ENCODE measurements around the gene IGF1.

Gene IGF1

GRCh38 chr12:102481705-102482425, 1.5 kb upstream of the IGF1 start:
- Histone ChIP-seq H4K8ac (ENCODE audit: low read depth, low read length) (no peak overlapping the region), H3K79me1 (ENCODE audit: low read length) (no peaks in the 10 kb centered on the region), H3K4me3 (ENCODE audit: low read length) (no peak overlapping the region), H3K4me1 (ENCODE audit: control insufficient read depth, low read depth, low read length) (peaks cover 6% of the 10 kb centered on the region), H3K4ac (ENCODE audit: low read depth, low read length) (no peak overlapping the region), H3K4me2 (ENCODE audit: low read length) (no peak overlapping the region), H3K27me3 (ENCODE audit: insufficient read depth, low read length, poor library complexity) (no peaks in the 10 kb centered on the region), H3K36me3 (ENCODE audit: control insufficient read depth, insufficient read depth, low read length) (no peaks in the 10 kb centered on the region), H3K56ac (ENCODE audit: low read length) (no peak overlapping the region), H2BK5ac (ENCODE audit: low read length) (no peak overlapping the region), H3K27ac (ENCODE audit: low read depth, low read length) (no peak overlapping the region), H2AK5ac (ENCODE audit: low read length) (no peak overlapping the region), H2BK120ac (ENCODE audit: low read depth, low read length) (no peak overlapping the region), H3K18ac (ENCODE audit: low read length) (peak overlapping the region; percentile 28), H4K5ac (ENCODE audit: low read length) (no peak overlapping the region), H2BK15ac (replicated peaks; ENCODE audit: low read depth) (no peak overlapping the region), H3K23ac (ENCODE audit: low read length) (no peak overlapping the region), H3K79me2 (ENCODE audit: control insufficient read depth, insufficient read depth, low read length) (no peaks in the 10 kb centered on the region), H3K9ac (ENCODE audit: low read length) (no peak overlapping the region)
- no peak for DNase-seq

- Histone ChIP-seq H3K9ac (ENCODE audit: low read length) (no peak overlapping the region), H3K56ac (ENCODE audit: low read length) (no peak overlapping the region), H3K27ac (ENCODE audit: low read depth, low read length) (no peak overlapping the region), H3K79me1 (ENCODE audit: low read length) (no peaks in the 10 kb centered on the region), H2BK120ac (ENCODE audit: low read depth, low read length) (no peak overlapping the region), H3K4me1 (ENCODE audit: control insufficient read depth, low read depth, low read length) (peaks cover 6% of the 10 kb centered on the region), H2AK5ac (ENCODE audit: low read length) (no peak overlapping the region), H3K27me3 (ENCODE audit: insufficient read depth, low read length, poor library complexity) (no peaks in the 10 kb centered on the region), H4K8ac (ENCODE audit: low read depth, low read length) (no peak overlapping the region), H3K4ac (ENCODE audit: low read depth, low read length) (no peak overlapping the region), H3K18ac (ENCODE audit: low read length) (no peak overlapping the region), H2BK5ac (ENCODE audit: low read length) (no peak overlapping the region), H2BK15ac (replicated peaks; ENCODE audit: low read depth) (no peak overlapping the region), H3K4me3 (ENCODE audit: low read length) (no peak overlapping the region), H3K79me2 (ENCODE audit: control insufficient read depth, insufficient read depth, low read length) (no peaks in the 10 kb centered on the region), H3K4me2 (ENCODE audit: low read length) (no peak overlapping the region), H3K23ac (ENCODE audit: low read length) (no peak overlapping the region), H4K5ac (ENCODE audit: low read length) (no peak overlapping the region), H3K36me3 (ENCODE audit: control insufficient read depth, insufficient read depth, low read length) (no peaks in the 10 kb centered on the region)
- WGBS (ENCODE audit: extremely low coverage, insufficient coverage, low lambda C conversion rate), result no CpG with 5 or more reads among the region's 4 CpGs
- no peak for DNase-seq
These were observed 424 bp downstream of the IGF1 start for GRCh38 chr12:102479939-102480338.

GRCh38 chr12:102479099-102479885, 1.1 kb downstream of the IGF1 start:
- no CpG with 5 or more reads among the region's 11 CpGs for WGBS (ENCODE audit: extremely low coverage, insufficient coverage, low lambda C conversion rate)
- Histone ChIP-seq H3K27ac (ENCODE audit: low read depth, low read length) (no peak overlapping the region), H3K4me3 (ENCODE audit: low read length) (no peak overlapping the region)

DNA sequence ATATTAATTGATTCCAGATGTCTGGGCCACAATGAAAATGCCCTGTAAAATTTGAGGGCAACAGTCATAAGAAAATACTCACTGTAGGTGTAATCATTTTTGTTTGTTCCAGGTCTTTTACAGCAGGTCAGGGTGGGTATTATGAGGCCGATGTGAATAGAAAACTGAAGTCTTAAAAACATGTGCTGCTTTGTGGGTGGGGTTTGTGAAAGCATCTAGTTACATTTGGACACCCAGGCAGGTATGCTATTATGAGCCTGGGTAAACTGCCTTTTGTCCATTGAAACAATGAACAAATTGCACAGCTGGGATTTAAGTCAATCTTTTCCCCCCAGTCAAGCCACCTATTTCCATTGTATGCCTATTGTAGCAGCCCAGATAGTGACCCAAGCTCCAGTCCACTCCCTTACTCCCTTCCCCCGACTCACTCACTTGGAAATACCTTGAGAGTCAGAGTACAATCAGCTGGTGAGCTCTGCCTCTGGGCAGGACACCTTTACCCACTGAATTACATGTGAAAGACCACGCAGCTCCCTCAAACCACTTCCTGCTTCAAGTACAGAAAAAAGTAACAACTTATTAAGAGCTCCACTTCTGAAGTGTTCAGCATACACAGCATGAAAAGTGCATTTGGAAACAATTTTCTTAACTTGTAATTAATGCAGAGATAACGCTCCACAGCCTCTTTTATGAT, 1.8 kb downstream of the IGF1 start:
- H3K18ac ChIP-seq (ENCODE audit: low read length), result no peak overlapping the region
- no CpG with 5 or more reads among the region's 4 CpGs for WGBS (ENCODE audit: extremely low coverage, insufficient coverage, low lambda C conversion rate)
- no peak overlapping the region for H3K4me3 ChIP-seq (ENCODE audit: low read length)
- no peaks in the 10 kb centered on the region for H3K79me1 ChIP-seq (ENCODE audit: low read length)
- H3K9ac ChIP-seq (ENCODE audit: low read length), result no peak overlapping the region
- H4K8ac ChIP-seq (ENCODE audit: low read depth, low read length), result no peak overlapping the region
- no peaks in the 10 kb centered on the region for H3K79me2 ChIP-seq (ENCODE audit: control insufficient read depth, insufficient read depth, low read length)
- H3K23ac ChIP-seq (ENCODE audit: low read length), result no peak overlapping the region
- no peak overlapping the region for H3K4ac ChIP-seq (ENCODE audit: low read depth, low read length)
- no peak overlapping the region for H2BK120ac ChIP-seq (ENCODE audit: low read depth, low read length)
- H3K56ac ChIP-seq (ENCODE audit: low read length), result no peak overlapping the region
- no peaks in the 10 kb centered on the region for H3K36me3 ChIP-seq (ENCODE audit: control insufficient read depth, insufficient read depth, low read length)
- H3K27ac ChIP-seq (ENCODE audit: low read depth, low read length), result no peak overlapping the region
- H2BK15ac ChIP-seq (replicated peaks; ENCODE audit: low read depth), result no peak overlapping the region
- H4K5ac ChIP-seq (ENCODE audit: low read length), result no peak overlapping the region
- DNase-seq, result peak; percentile 84
- H3K27me3 ChIP-seq (ENCODE audit: insufficient read depth, low read length, poor library complexity), result no peaks in the 10 kb centered on the region
- no peak overlapping the region for H2AK5ac ChIP-seq (ENCODE audit: low read length)
- peaks cover 6% of the 10 kb centered on the region for H3K4me1 ChIP-seq (ENCODE audit: control insufficient read depth, low read depth, low read length)
- no peak overlapping the region for H3K4me2 ChIP-seq (ENCODE audit: low read length)
- no peak overlapping the region for H2BK5ac ChIP-seq (ENCODE audit: low read length)

More at GRCh38 chr12:102479099-102479885, 1.1 kb downstream of the IGF1 start:
- no peak overlapping the region for H2BK120ac ChIP-seq (ENCODE audit: low read depth, low read length)
- no peak overlapping the region for H3K56ac ChIP-seq (ENCODE audit: low read length)
- no peak overlapping the region for H2AK5ac ChIP-seq (ENCODE audit: low read length)
- no peak overlapping the region for H2BK15ac ChIP-seq (replicated peaks; ENCODE audit: low read depth)
- H2BK5ac ChIP-seq (ENCODE audit: low read length), result no peak overlapping the region
- H3K23ac ChIP-seq (ENCODE audit: low read length), result no peak overlapping the region
- H3K79me2 ChIP-seq (ENCODE audit: control insufficient read depth, insufficient read depth, low read length), result no peaks in the 10 kb centered on the region
- H4K8ac ChIP-seq (ENCODE audit: low read depth, low read length), result no peak overlapping the region
- H3K18ac ChIP-seq (ENCODE audit: low read length), result no peak overlapping the region
- no peak overlapping the region for H4K5ac ChIP-seq (ENCODE audit: low read length)
- H3K4ac ChIP-seq (ENCODE audit: low read depth, low read length), result no peak overlapping the region
- H3K4me1 ChIP-seq (ENCODE audit: control insufficient read depth, low read depth, low read length), result peaks cover 6% of the 10 kb centered on the region
- H3K27me3 ChIP-seq (ENCODE audit: insufficient read depth, low read length, poor library complexity), result no peaks in the 10 kb centered on the region
- no peak overlapping the region for H3K4me2 ChIP-seq (ENCODE audit: low read length)
- DNase-seq, result peak; percentile 60
- H3K9ac ChIP-seq (ENCODE audit: low read length), result no peak overlapping the region
- H3K79me1 ChIP-seq (ENCODE audit: low read length), result no peaks in the 10 kb centered on the region
- no peaks in the 10 kb centered on the region for H3K36me3 ChIP-seq (ENCODE audit: control insufficient read depth, insufficient read depth, low read length)

DNA sequence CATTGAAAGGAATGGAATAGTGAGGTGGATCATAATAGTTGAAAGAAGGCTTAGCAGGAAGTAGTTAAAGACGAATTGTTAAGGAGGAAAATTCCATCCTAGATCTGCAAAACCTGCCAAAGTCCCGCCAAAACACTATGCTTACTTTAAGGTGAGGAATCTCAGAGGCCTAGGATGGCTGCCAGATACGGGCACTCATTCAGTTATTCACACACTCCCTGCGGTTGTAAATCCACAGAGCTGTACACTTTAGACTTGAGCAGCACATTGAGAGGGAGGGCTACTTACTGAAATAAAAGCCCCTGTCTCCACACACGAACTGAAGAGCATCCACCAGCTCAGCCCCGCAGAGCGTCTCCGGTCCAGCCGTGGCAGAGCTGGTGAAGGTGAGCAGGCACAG, 5.0 kb downstream of the IGF1 start:
- Histone ChIP-seq H3K18ac (ENCODE audit: low read length) (no peak overlapping the region), H4K5ac (ENCODE audit: low read length) (no peak overlapping the region), H3K56ac (ENCODE audit: low read length) (no peak overlapping the region), H4K8ac (ENCODE audit: low read depth, low read length) (no peak overlapping the region), H3K4me1 (ENCODE audit: control insufficient read depth, low read depth, low read length) (peaks cover 6% of the 10 kb centered on the region), H3K4me3 (ENCODE audit: low read length) (no peak overlapping the region), H2BK120ac (ENCODE audit: low read depth, low read length) (no peak overlapping the region), H3K27ac (ENCODE audit: low read depth, low read length) (no peak overlapping the region), H3K79me2 (ENCODE audit: control insufficient read depth, insufficient read depth, low read length) (no peaks in the 10 kb centered on the region), H2BK5ac (ENCODE audit: low read length) (no peak overlapping the region), H3K4ac (ENCODE audit: low read depth, low read length) (no peak overlapping the region), H3K79me1 (ENCODE audit: low read length) (no peaks in the 10 kb centered on the region), H3K27me3 (ENCODE audit: insufficient read depth, low read length, poor library complexity) (no peaks in the 10 kb centered on the region), H2BK15ac (replicated peaks; ENCODE audit: low read depth) (no peak overlapping the region), H3K23ac (ENCODE audit: low read length) (no peak overlapping the region), H3K36me3 (ENCODE audit: control insufficient read depth, insufficient read depth, low read length) (no peaks in the 10 kb centered on the region), H2AK5ac (ENCODE audit: low read length) (no peak overlapping the region), H3K4me2 (ENCODE audit: low read length) (no peak overlapping the region), H3K9ac (ENCODE audit: low read length) (no peak overlapping the region)
- no peak for DNase-seq
- no CpG with 5 or more reads among the region's 9 CpGs for WGBS (ENCODE audit: extremely low coverage, insufficient coverage, low lambda C conversion rate)
